Activated naive CD8-positive, alpha-beta T cell (primary cell): ENCODE data around the gene SYT15.
"Not testable (repeated sequence)": the region's sequence is repeated elsewhere in the genome, so short reads cannot be mapped to it uniquely, and the experiment has no call there.

Experiments used
- H3K27ac Mint-ChIP-seq: one replicate; pipeline ENCODE4 v1.8.0; 2021; ENCODE audit warnings: mixed read lengths
- H3K27me3 Mint-ChIP-seq: one replicate; pipeline ENCODE4 v1.8.0; 2021; ENCODE audit warnings: mixed read lengths
- H3K36me3 Mint-ChIP-seq: one replicate; pipeline ENCODE4 v1.8.0; 2021; ENCODE audit warnings: mixed read lengths
- H3K4me1 Mint-ChIP-seq: one replicate; pipeline ENCODE4 v1.8.0; 2021; ENCODE audit warnings: low read depth, mixed read lengths
- H3K4me3 Mint-ChIP-seq: one replicate; pipeline ENCODE4 v1.8.0; 2021; ENCODE audit warnings: mild to moderate bottlenecking, mixed read lengths
- H3K9me3 Mint-ChIP-seq: one replicate; pipeline ENCODE4 v1.8.0; 2021; ENCODE audit warnings: low read depth, mixed read lengths

SYT15 gene

DNA sequence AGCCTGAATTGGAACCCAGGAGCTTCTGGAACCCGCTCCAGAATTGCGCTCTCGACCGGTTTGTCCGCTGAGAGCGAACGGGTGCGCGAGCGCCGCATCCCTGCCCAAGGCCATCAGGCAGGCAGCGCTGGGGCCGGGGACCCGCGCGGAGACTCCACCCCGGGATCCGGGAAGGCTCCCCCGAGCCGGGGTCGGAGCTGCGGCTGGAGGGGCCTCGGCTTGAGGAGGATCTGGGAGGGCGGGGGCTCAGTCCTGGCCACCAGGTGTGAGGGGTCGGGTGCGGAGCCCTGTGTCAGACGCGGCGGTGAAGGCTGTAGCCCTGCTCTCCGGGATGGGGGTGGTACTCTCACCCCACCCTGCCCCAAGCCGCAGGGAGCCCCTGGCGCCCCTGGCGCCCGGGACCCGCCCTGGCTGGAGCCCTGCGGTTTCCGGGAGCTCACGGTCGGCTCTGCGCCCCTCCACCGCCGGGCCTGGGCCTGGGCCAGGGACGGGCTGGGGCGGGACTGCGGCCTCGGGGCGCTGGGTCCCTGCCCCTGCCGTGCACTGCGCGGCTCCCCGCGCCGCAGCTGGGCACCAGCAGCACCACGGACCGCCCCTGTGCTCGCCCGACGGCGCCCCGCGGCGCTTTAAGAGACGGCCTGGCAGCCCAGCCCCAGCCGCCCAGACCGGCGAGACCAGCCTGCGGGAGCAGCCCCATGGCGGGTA lies at the start of gene SYT15:
SYT15 (plus strand) TSS at position 655 of the 705 bp plus-strand sequence; CDS start at position 696, 41 bp downstream.
- not testable (repeated sequence) for H3K4me3 Mint-ChIP-seq, H3K9me3 Mint-ChIP-seq

GRCh38 chr10:46529742-46530141 lies 49.2 kb upstream of the SYT15 start:
- H3K27me3 Mint-ChIP-seq, H3K4me1 Mint-ChIP-seq, H3K9me3 Mint-ChIP-seq, H3K27ac Mint-ChIP-seq, H3K4me3 Mint-ChIP-seq, H3K36me3 Mint-ChIP-seq: not testable (repeated sequence)

More for the DNA sequence above, at the start of gene SYT15:
- H3K27me3 Mint-ChIP-seq, H3K4me1 Mint-ChIP-seq, H3K27ac Mint-ChIP-seq, H3K36me3 Mint-ChIP-seq: not testable (repeated sequence)

GRCh38 chr10:46530249-46531186 lies 48.4 kb upstream of the SYT15 start:
- H3K4me1 Mint-ChIP-seq, result no peaks in the 10 kb centered on the region
- no peaks in the 10 kb centered on the region for H3K9me3 Mint-ChIP-seq
- no peak overlapping the region for H3K27ac Mint-ChIP-seq
- H3K4me3 Mint-ChIP-seq, result no peak overlapping the region
- H3K27me3 Mint-ChIP-seq, result no peaks in the 10 kb centered on the region
- no peaks in the 10 kb centered on the region for H3K36me3 Mint-ChIP-seq

DNA sequence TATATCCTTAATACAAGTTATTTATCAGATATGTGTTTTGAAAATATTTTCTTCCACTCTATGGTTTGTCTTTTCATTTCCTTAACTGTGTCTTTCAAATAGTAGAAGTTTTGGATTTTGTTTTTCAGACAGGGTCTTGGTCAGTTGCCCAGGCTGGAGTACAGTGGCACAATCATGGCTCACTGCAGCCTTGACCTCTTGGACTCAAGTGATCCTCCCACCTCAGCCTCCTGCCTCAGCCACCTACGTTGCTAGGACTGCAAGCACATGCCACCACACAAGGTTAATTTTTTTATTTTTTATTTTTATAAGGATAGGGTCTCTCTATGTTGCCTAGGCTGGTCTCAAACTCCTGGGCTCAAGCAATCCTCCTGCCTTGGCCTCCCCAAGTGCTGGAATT lies 46.7 kb upstream of the SYT15 start:
- not testable (repeated sequence) for H3K4me1 Mint-ChIP-seq, H3K36me3 Mint-ChIP-seq, H3K27me3 Mint-ChIP-seq, H3K9me3 Mint-ChIP-seq, H3K27ac Mint-ChIP-seq, H3K4me3 Mint-ChIP-seq

- no peaks in the 10 kb centered on the region for H3K4me1 Mint-ChIP-seq
- no peak overlapping the region for H3K4me3 Mint-ChIP-seq
- no peak overlapping the region for H3K27ac Mint-ChIP-seq
- H3K36me3 Mint-ChIP-seq, result no peaks in the 10 kb centered on the region
- H3K9me3 Mint-ChIP-seq, result no peaks in the 10 kb centered on the region
- peaks cover 19% of the 10 kb centered on the region for H3K27me3 Mint-ChIP-seq
These were observed 44.0 kb upstream of the SYT15 start for GRCh38 chr10:46534828-46535524.

DNA sequence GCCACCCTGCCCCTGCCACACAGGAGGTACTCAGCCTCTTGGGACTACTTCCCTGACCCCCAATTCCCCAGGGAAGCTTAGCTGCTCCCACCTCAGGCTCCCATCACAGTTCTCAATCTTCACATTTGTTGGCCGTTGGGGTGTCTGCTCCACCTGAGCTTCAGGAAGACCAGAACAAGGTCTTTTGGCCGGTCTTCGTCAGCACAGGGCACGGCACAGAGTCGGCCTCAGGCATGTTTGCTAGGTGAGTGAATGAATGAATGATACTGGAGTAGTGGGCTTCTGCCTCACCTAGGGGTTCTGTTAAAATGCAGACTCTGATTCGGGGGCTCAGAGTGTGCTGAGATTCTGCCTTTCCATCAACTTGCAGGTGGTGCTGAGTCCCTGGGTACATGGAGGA lies 42.8 kb upstream of the SYT15 start:
- H3K36me3 Mint-ChIP-seq, result peaks cover 3% of the 10 kb centered on the region
- H3K9me3 Mint-ChIP-seq, result no peaks in the 10 kb centered on the region
- no peak overlapping the region for H3K27ac Mint-ChIP-seq
- H3K4me3 Mint-ChIP-seq, result no peak overlapping the region
- peaks cover 28% of the 10 kb centered on the region for H3K27me3 Mint-ChIP-seq
- H3K4me1 Mint-ChIP-seq, result peaks cover 9% of the 10 kb centered on the region

DNA sequence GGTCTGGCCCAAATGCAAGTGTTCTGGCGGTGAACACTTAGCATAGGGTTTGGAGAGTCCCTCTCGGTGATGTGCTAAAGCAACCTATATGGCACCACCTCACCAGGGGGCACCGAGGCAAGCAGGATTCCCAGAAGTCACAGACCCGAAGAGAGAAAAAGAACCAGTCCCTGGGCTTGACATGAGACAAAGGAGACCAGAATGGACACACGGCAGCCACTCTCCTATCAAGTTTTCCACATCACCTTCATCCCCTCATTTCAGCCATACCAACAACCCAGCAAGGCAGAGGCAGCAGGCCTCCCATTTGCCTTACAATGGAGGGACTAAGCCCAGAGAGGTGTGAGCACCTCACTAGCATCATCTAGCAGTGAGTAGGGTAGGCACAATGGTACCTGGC lies 42.1 kb upstream of the SYT15 start:
- H3K4me3 Mint-ChIP-seq, result no peak overlapping the region
- H3K27me3 Mint-ChIP-seq, result peaks cover 28% of the 10 kb centered on the region
- H3K36me3 Mint-ChIP-seq, result peaks cover 3% of the 10 kb centered on the region
- peaks cover 9% of the 10 kb centered on the region for H3K4me1 Mint-ChIP-seq
- no peaks in the 10 kb centered on the region for H3K9me3 Mint-ChIP-seq
- H3K27ac Mint-ChIP-seq, result no peak overlapping the region

DNA sequence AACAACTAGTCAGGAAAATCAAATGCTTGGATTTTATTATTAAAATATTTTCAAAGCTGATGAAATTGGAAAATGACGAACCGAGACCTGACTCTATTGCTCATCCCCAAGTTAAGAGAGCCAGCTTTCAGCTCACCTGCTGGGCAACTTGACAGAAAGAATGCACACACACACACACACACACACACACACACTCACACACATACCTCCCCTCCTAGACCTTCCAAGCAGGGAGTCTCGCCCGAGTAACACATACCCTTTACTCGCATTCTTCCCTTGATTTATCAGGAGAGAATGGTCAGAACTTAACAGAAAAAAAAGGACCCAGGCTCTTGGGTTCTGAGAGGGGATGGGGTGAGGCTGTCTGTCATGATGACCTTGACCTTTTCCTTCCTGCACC lies 41.6 kb upstream of the SYT15 start:
- H3K36me3 Mint-ChIP-seq, result peaks cover 3% of the 10 kb centered on the region
- peaks cover 9% of the 10 kb centered on the region for H3K4me1 Mint-ChIP-seq
- no peak overlapping the region for H3K4me3 Mint-ChIP-seq
- no peak overlapping the region for H3K27ac Mint-ChIP-seq
- H3K9me3 Mint-ChIP-seq, result no peaks in the 10 kb centered on the region
- peaks cover 31% of the 10 kb centered on the region for H3K27me3 Mint-ChIP-seq

DNA sequence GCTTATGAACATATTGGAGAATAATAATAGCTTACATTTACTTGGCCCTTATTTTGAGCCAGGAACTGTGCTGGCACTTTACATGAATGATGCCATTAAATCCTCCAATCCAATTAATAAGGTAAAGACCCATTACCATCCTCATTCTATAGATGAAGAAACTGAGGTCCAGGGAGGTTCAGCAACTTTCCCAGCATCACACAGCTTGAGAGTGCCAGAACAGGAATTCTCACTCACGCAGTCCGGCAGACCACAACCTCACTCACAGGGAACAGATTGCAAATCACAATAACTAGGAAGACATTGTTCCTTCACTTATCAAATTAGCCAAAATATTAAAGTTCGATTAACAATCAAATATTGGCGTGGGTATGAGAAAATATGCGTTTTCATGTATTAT lies 40.8 kb upstream of the SYT15 start:
- Mint-ChIP-seq H3K36me3 (peaks cover 3% of the 10 kb centered on the region), H3K4me3 (no peak overlapping the region), H3K4me1 (peaks cover 10% of the 10 kb centered on the region), H3K27ac (no peak overlapping the region), H3K27me3 (peaks cover 38% of the 10 kb centered on the region), H3K9me3 (no peaks in the 10 kb centered on the region)

DNA sequence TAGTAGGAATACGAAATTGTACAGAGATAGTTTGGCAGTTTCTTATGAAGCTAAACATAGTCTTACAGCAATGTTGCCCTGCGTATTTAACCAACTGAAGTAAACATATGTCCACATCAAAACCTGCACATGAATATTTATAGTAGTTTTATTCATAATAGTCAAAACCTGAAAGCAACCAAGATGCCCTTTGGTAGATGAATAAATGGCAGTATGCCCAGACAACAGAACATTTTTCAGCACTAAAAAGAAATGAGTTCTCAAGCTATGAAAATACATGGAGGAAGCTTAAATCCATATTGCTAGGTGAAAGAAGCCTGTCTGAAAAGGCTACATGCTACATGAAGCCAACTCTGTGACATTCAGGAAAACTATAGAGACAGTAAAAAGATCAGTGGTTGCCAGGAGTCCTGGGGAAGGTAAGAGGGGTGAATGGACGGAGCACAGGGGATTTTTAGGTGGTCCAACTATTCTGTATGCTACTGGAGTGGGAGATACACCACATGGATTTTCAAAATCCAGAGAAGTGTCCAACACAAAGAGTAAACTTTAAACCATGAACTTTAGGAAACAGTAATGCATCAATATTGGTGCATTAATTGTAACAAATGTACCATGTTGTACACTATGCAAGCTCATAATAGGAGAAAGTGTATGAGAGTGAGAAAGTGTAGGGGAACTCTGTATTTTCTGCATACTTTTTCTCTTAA lies 40.1 kb upstream of the SYT15 start:
- Mint-ChIP-seq H3K4me3 (no peak overlapping the region), H3K27ac (no peak overlapping the region), H3K9me3 (no peaks in the 10 kb centered on the region), H3K27me3 (peaks cover 42% of the 10 kb centered on the region), H3K4me1 (peaks cover 11% of the 10 kb centered on the region), H3K36me3 (peaks cover 3% of the 10 kb centered on the region)

DNA sequence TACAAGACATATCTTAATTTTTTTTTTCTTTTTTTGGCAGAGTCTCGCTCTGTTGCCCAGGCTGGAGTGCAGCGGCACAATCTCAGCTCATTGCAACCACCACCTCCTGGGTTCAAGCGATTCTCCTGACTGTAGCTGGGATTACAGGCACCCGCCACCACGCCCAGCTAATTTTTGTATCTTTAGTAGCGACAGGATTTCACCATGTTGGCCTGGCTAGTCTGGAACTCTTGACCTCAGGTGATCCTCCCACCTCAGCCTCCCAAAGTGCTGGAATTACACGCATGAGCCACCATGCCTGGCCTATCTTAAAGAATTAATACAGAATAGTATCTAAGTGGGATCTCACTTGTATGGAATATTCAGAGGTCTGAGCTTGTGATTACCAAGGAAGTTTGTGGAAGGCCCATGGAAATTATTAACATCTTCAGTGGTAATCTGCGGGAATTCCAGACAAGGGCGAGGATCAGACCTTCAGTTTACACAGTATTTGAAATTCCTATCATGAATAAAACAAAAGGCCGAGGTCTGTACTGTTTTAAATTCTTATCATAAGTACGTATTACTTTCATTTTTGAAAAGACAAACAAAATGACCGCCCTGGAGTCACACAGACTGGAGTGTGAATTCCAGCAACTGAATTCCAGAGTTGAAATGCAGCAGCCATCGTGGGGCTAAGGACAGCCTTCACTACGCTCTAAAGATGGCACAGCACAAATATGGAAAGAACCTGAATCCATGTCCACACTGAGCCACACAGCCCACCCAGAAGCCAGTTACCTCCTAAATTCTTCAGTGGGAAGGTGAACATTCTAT lies 39.1 kb upstream of the SYT15 start:
- peaks cover 43% of the 10 kb centered on the region for H3K27me3 Mint-ChIP-seq

DNA sequence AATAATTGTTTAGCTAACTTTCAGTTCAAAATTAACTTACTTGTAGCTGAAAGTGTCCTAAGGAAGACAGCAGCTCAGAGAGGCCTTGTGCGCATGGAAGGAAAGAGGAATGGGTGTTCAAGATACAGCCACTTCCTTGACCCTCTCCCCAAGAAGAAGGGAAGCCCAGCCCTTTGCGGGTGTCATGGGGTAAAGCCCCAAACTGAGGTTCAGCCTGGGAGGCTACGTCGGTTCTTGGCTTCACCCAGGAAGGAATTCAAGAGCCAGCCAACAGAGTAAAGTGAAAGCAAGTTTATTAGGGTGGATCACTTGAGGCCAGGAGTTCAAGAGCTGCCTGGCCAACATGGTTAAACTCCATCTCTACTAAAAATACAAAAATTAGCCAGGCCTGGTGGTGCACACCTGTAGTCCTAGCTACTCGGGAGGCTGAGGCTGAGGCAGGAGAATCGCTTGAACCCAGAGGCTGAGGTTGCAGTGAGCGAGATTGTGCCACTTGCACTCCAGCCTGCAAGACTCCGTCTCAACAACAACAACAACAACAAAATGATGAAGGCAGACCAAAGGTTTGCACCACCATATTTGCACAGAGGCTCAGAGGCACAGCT lies 38.4 kb upstream of the SYT15 start:
- peak overlapping the region; percentile 4 for H3K4me3 Mint-ChIP-seq

More for the DNA sequence above, 39.1 kb upstream of the SYT15 start:
- peaks cover 11% of the 10 kb centered on the region for H3K4me1 Mint-ChIP-seq
- no peak overlapping the region for H3K4me3 Mint-ChIP-seq
- no peaks in the 10 kb centered on the region for H3K9me3 Mint-ChIP-seq
- peaks cover 3% of the 10 kb centered on the region for H3K36me3 Mint-ChIP-seq
- H3K27ac Mint-ChIP-seq, result no peak overlapping the region

GRCh38 chr10:46541017-46541661 lies 37.8 kb upstream of the SYT15 start:
- peaks cover 11% of the 10 kb centered on the region for H3K4me1 Mint-ChIP-seq
- no peaks in the 10 kb centered on the region for H3K9me3 Mint-ChIP-seq
- H3K36me3 Mint-ChIP-seq, result peaks cover 3% of the 10 kb centered on the region
- no peak overlapping the region for H3K27ac Mint-ChIP-seq
- no peak overlapping the region for H3K4me3 Mint-ChIP-seq
- peaks cover 43% of the 10 kb centered on the region for H3K27me3 Mint-ChIP-seq

More for the DNA sequence above, 38.4 kb upstream of the SYT15 start:
- Mint-ChIP-seq H3K27me3 (peaks cover 43% of the 10 kb centered on the region), H3K4me1 (peaks cover 11% of the 10 kb centered on the region), H3K36me3 (peaks cover 3% of the 10 kb centered on the region), H3K9me3 (no peaks in the 10 kb centered on the region), H3K27ac (no peak overlapping the region)
